Naive thymus-derived CD8-positive, alpha-beta T cell (primary cell): ENCODE results near the gene PCYT1B. TPM values are rescaled to one million over a fixed set of nuclear protein-coding genes. Genes with fewer than 3 reads are reported as not detected.

ENCODE experiments used
- polyA plus RNA-seq, 3 donors: library from polyadenylated mRNA; unstranded; fragments of 300-500 nt; fragmentation: Illumina TruSeq; gene quantifications; one replicate each; pipeline ENCODE4 v1.2.3, GENCODE V29; 2021
- total RNA-seq, 8 experiments: library from RNA in 2 of 8; stranded (reverse) in 2 of 8; gene quantifications; one replicate each; pipeline ENCODE4 v1.2.3 and lab custom pipeline; 2021 to 2026

The PCYT1B gene
- total and polyA plus RNA-seq, 5 experiments from 2014 or later, result 0.02 TPM; not detected in 4

Other genes with a start within 250 kb of the PCYT1B start
- 10 to 100 TPM; 26.7 to 27.0 TPM for gene PDK3, start 182.1 kb downstream of the PCYT1B start, total RNA-seq
- 10 to 100 TPM; 34.4 to 40.4 (median 39.9) TPM for gene PDK3, start 182.1 kb downstream of the PCYT1B start, polyA plus RNA-seq
- gene POLA1, start 46.6 kb upstream of the PCYT1B start, total RNA-seq, result 10 to 100 TPM in 1 of 2 experiments, 1 to 10 TPM in 1; 7.8 to 10.8 TPM
- gene POLA1, start 46.6 kb upstream of the PCYT1B start, polyA plus RNA-seq, result 1 to 10 TPM; 3.3 to 5.3 (median 4.5) TPM